ENCODE data around the gene SCN7A.

The SCN7A gene

GRCh38 chr2:166487171-166487570, 6.9 kb downstream of the SCN7A start:
- in situ Hi-C loops (cut with MboI; ENCODE audit: low pct_unique_long_range_greater_than_20kb, low sequenced_read_pairs, unreplicated experiment), result no loop called here
- TF ChIP-seq, protein P1, sequence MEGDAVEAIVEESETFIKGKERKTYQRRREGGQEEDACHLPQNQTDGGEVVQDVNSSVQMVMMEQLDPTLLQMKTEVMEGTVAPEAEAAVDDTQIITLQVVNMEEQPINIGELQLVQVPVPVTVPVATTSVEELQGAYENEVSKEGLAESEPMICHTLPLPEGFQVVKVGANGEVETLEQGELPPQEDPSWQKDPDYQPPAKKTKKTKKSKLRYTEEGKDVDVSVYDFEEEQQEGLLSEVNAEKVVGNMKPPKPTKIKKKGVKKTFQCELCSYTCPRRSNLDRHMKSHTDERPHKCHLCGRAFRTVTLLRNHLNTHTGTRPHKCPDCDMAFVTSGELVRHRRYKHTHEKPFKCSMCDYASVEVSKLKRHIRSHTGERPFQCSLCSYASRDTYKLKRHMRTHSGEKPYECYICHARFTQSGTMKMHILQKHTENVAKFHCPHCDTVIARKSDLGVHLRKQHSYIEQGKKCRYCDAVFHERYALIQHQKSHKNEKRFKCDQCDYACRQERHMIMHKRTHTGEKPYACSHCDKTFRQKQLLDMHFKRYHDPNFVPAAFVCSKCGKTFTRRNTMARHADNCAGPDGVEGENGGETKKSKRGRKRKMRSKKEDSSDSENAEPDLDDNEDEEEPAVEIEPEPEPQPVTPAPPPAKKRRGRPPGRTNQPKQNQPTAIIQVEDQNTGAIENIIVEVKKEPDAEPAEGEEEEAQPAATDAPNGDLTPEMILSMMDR (IDR thresholded peaks at IDR 0.05; ENCODE audit: extremely low read depth, insufficient read depth, missing control alignments), result no peak
- DNase-seq (ENCODE audit: low spot score), result no peak

- in situ Hi-C loops (cut with MboI; ENCODE audit: low pct_unique_long_range_greater_than_20kb, low sequenced_read_pairs, unreplicated experiment), result no loop called here
- TF ChIP-seq, protein P1 (IDR thresholded peaks at IDR 0.05; ENCODE audit: extremely low read depth, insufficient read depth, missing control alignments), result no peak
- no peak for DNase-seq (ENCODE audit: low spot score)
Observed at GRCh38 chr2:166485558-166486178, 8.4 kb downstream of the SCN7A start.

- no peak for DNase-seq (ENCODE audit: low spot score)
Observed at GRCh38 chr2:166472332-166472731, 21.7 kb downstream of the SCN7A start.

GRCh38 chr2:166468124-166469024, 25.7 kb downstream of the SCN7A start:
- in situ Hi-C loops (cut with MboI; ENCODE audit: low pct_unique_long_range_greater_than_20kb, low sequenced_read_pairs, unreplicated experiment), result no loop called here
- DNase-seq (ENCODE audit: low spot score), result no peak
- TF ChIP-seq, protein P1 (IDR thresholded peaks at IDR 0.05; ENCODE audit: extremely low read depth, insufficient read depth, missing control alignments), result no peak

More at GRCh38 chr2:166472332-166472731, 21.7 kb downstream of the SCN7A start:
- TF ChIP-seq, protein P1 (IDR thresholded peaks at IDR 0.05; ENCODE audit: extremely low read depth, insufficient read depth, missing control alignments), result no peak
- in situ Hi-C loops (cut with MboI; ENCODE audit: low pct_unique_long_range_greater_than_20kb, low sequenced_read_pairs, unreplicated experiment), result no loop called here

DNA sequence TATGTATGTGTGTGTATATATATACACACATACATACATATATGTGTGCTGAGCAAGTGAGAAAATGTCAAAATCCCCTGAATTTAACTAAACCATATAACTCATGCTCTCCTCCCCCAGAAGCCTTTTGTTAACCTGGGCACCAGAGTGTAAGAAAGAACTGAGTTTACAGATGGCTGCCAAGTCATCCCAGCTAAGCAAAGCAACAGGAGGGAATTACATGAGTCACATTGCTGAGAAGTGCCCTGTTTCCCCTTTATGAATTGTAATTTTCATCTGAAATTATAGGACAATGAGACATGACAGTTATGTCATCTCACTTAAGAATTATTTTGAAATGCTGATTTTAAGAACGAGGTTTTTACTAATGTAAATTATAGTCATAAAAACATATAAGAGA, 29.9 kb downstream of the SCN7A start:
- in situ Hi-C loops (cut with MboI; ENCODE audit: low pct_unique_long_range_greater_than_20kb, low sequenced_read_pairs, unreplicated experiment), result no loop called here
- TF ChIP-seq, protein P1 (IDR thresholded peaks at IDR 0.05; ENCODE audit: extremely low read depth, insufficient read depth, missing control alignments), result no peak
- DNase-seq (ENCODE audit: low spot score), result no peak

GRCh38 chr2:166463640-166464039, 30.4 kb downstream of the SCN7A start:
- no peak for DNase-seq (ENCODE audit: low spot score)
- TF ChIP-seq, protein P1 (IDR thresholded peaks at IDR 0.05; ENCODE audit: extremely low read depth, insufficient read depth, missing control alignments), result no peak
- in situ Hi-C loops (cut with MboI; ENCODE audit: low pct_unique_long_range_greater_than_20kb, low sequenced_read_pairs, unreplicated experiment), result no loop called here
